Heart right ventricle (tissue), 16 donors: ENCODE results near the gene FCN3. TPM values are rescaled to one million over a fixed set of nuclear protein-coding genes. Genes with fewer than 3 reads are reported as not detected.
A peak's percentile ranks its signal among the peaks of the same experiment; 100 is the strongest.

Experiments used
- ATAC-seq, 8 donors: fragments of 200-7000 bp; cut with Tn5 transposase; one replicate each; pipeline ENCODE4 v1.9.1; 2020; ENCODE audit warnings: mild to moderate bottlenecking in 8 of 8, moderate library complexity in 8 of 8, moderate number of reproducible peaks in 1 of 8
- DNase-seq, 2 donors: peaks; one replicate each; pipeline ENCODE4 v3.0.0-alpha.2; 2020
- H3K27ac ChIP-seq, 10 donors: fragments of 200-600 bp; sonication (generic) in 2 of 10; one replicate each; pipeline versions ENCODE4 v1.5.0 to v1.8.0; 2020 to 2022; ENCODE audit warnings: mild to moderate bottlenecking in 3 of 10
- H3K27me3 ChIP-seq, 7 donors: fragments of 200-600 bp; one replicate each; pipeline ENCODE4 v1.8.0; 2021 to 2022; ENCODE audit warnings: mild to moderate bottlenecking in 2 of 7
- H3K36me3 ChIP-seq, 9 donors: fragments of 200-600 bp; sonication (generic) in 1 of 9; one replicate each; pipeline versions ENCODE4 v1.5.0 to v1.8.0; 2020 to 2022; ENCODE audit warnings: mild to moderate bottlenecking in 2 of 9
- H3K4me1 ChIP-seq, 9 donors: fragments of 200-600 bp; sonication (generic) in 1 of 9; one replicate each; pipeline versions ENCODE4 v1.5.0 to v1.8.0; 2020 to 2022; ENCODE audit warnings: mild to moderate bottlenecking in 4 of 9
- H3K4me3 ChIP-seq, 10 donors: fragments of 200-600 bp; sonication (generic) in 2 of 10; one replicate each; pipeline versions ENCODE4 v1.5.0 to v1.8.0; 2020 to 2022; ENCODE audit warnings: mild to moderate bottlenecking in 7 of 10, moderate library complexity in 2 of 10
- H3K9me3 ChIP-seq, 11 donors: fragments of 200-600 bp in 10 of 11; sonication (generic) in 2 of 11; one replicate each; pipeline versions ENCODE4 v1.5.0 to v1.8.0; 2013 to 2022; ENCODE audit warnings: mild to moderate bottlenecking in 2 of 11, control low read depth in 1 of 11, moderate library complexity in 1 of 11
- CTCF ChIP-seq, 9 donors: fragments of 200-600 bp; sonication (generic) in 2 of 9; IDR thresholded peaks; one replicate each; pipeline versions ENCODE4 v1.5.0 to v1.8.0; 2021 to 2022; ENCODE audit warnings: antibody characterized with exemption in 9 of 9, mild to moderate bottlenecking in 5 of 9, moderate library complexity in 1 of 9
- WGBS, 2 donors: extraction: QIAGEN DNeasy Blood & Tissue Kit; methylation state at CpG; one replicate each; pipeline ENCODE4 v1.1.7; 2013; ENCODE audit warnings: inconsistent platforms in 1 of 2; 5-methylcytosine and 5-hydroxymethylcytosine counted together
- intact Hi-C, 10 donors: fragments of 100-400 bp; cut with DNase I; formaldehyde crosslinking; loops; one replicate each; pipeline versions ENCODE4 v1.11.1 to v1.14.2; 2022
- polyA plus RNA-seq, 2 donors: library from polyadenylated mRNA; stranded (reverse); fragments of 200-250 nt; gene quantifications; one replicate each; pipeline ENCODE4 v1.2.3, GENCODE V29; 2013
- total RNA-seq, 10 donors: library from RNA; stranded (reverse); fragmentation: NEBNext Ultra II Directional in 3 of 10; extraction: Animal tissue kit (Norgen Biotek cat#: 25700) in 3 of 10; gene quantifications; one replicate each; pipeline versions ENCODE4 v1.2.1 to v1.2.4, GENCODE V29; 2021 to 2023
- donor health status: Arrhythmogenic right ventricular cardiomyopathy.
- donor health status: ischemic (EF 13 %, LVEDD 7.1; RV severe dilation, severe dysfunction).
- donor health status: healthy with polysubstance abuse.
- donor health status: DM: no; HTN: yes; CAD: no.
- donor health status: DM: no; HTN: no; CAD: no.
- donor health status: ischemic (EF 25% LVEDD 6.9; RV normal size, moderate dysfunction).
- donor health status: ischemic (EF 25% LVEDD 5.7; RV mildly dilated, moderate dysfunction).
- donor health status: healthy.
- donor health status: DM: yes; HTN: yes; CAD: no.
- donor health status: Ischemic cardiomyopathy.
- donor health status: ischemic (EF 35%, LVEDD 5.7; RV mildly dilated, moderate dysfunction).
- donor health status: nonischemic (EF 11% LVEDD 7.7; RV severe dilation, severe dysfunction).
- donor health status: DM: yes; HTN: yes; CAD: no.
- donor health status: PGD.
- donor health status: ischemic (EF 29% LVEDD 5.4; RV normal size, mild dysfunction).
- donor health status: nonischemic (EF 23%, LVEDD 6.1; RV moderate dilation, normal function).

Gene FCN3
- total and polyA plus RNA-seq, 12 donors, result 1.6 to 210 (median 10.9) TPM

GRCh38 chr1:27356277-27356618 lies 18.4 kb downstream of the FCN3 start:
- no peaks in the 10 kb centered on the region for H3K27me3 ChIP-seq
- intact Hi-C loops, result loop anchor here in 8 of 10 donors (5.0 to 10.0 kb wide), 2 partner anchors 36 to 51 kb away; partner anchors contain the start of gene GPR3 (in 8 of the 8)
- peaks cover 6 to 88% (median 45%) of the 10 kb centered on the region in 9 donors for H3K36me3 ChIP-seq
- H3K9me3 ChIP-seq, result no peaks in the 10 kb centered on the region
- peak overlapping the region in 1 of 10 donors; percentile 36 for H3K27ac ChIP-seq
- 95 to 96% methylated on average over 13 of the region's 13 CpGs for WGBS, 2 donors
- DNase-seq (no peak), ATAC-seq (no peak)
- peaks cover under 1 to 32% (median 10%) of the 10 kb centered on the region in 9 donors for H3K4me1 ChIP-seq
- H3K4me3 ChIP-seq, result no peak overlapping the region
- no peak for TF ChIP-seq CTCF (IDR thresholded peaks at IDR 0.05)

GRCh38 chr1:27355683-27356082 lies 18.9 kb downstream of the FCN3 start:
- no peaks in the 10 kb centered on the region for H3K9me3 ChIP-seq
- 95 to 97% methylated on average over 5 of the region's 5 CpGs for WGBS, 2 donors
- H3K4me1 ChIP-seq, result peaks cover 6 to 34% (median 15%) of the 10 kb centered on the region in 9 donors
- ATAC-seq (no peak), DNase-seq (no peak)
- intact Hi-C loops, result loop anchor here in 8 of 10 donors (5.0 to 10.0 kb wide), 2 partner anchors 37 to 51 kb away; partner anchors contain the start of gene GPR3 (in 8 of the 8)
- no peak overlapping the region for H3K27ac ChIP-seq
- peaks cover 6 to 82% (median 40%) of the 10 kb centered on the region in 9 donors for H3K36me3 ChIP-seq
- no peak for TF ChIP-seq CTCF (IDR thresholded peaks at IDR 0.05)
- H3K27me3 ChIP-seq, result no peaks in the 10 kb centered on the region
- H3K4me3 ChIP-seq, result no peak overlapping the region

GRCh38 chr1:27353629-27354028 lies 21.0 kb downstream of the FCN3 start:
- no peak for ATAC-seq

GRCh38 chr1:27353166-27353565 lies 21.5 kb downstream of the FCN3 start:
- no peak for TF ChIP-seq CTCF (IDR thresholded peaks at IDR 0.05)
- no peak for DNase-seq
- H3K36me3 ChIP-seq, result peaks cover 4 to 57% (median 26%) of the 10 kb centered on the region in 9 donors
- H3K4me3 ChIP-seq, result no peak overlapping the region
- 85 to 91% methylated on average over 13 of the region's 13 CpGs for WGBS, 2 donors
- H3K27me3 ChIP-seq, result no peaks in the 10 kb centered on the region
- no peaks in the 10 kb centered on the region for H3K9me3 ChIP-seq
- H3K27ac ChIP-seq, result no peak overlapping the region
- H3K4me1 ChIP-seq, result peaks cover 17 to 46% (median 28%) of the 10 kb centered on the region in 9 donors
- ATAC-seq, result peak in 2 of 8 donors; percentile 4 to 13
- intact Hi-C loops, result loop anchor here in 2 of 10 donors (10.0 kb wide), 1 partner anchor 48 kb away; no protein-coding TSS in a partner anchor

More at GRCh38 chr1:27353629-27354028, 21.0 kb downstream of the FCN3 start:
- Histone ChIP-seq H3K4me3 (no peak overlapping the region), H3K36me3 (peaks cover 4 to 61% (median 31%) of the 10 kb centered on the region in 9 donors), H3K27ac (no peak overlapping the region), H3K4me1 (peaks cover 17 to 46% (median 28%) of the 10 kb centered on the region in 9 donors), H3K27me3 (no peaks in the 10 kb centered on the region), H3K9me3 (no peaks in the 10 kb centered on the region)
- WGBS, 2 donors, result 86 to 92% methylated on average over 3 of the region's 3 CpGs
- intact Hi-C loops, result loop anchor here in 2 of 10 donors (10.0 kb wide), 1 partner anchor 49 kb away; no protein-coding TSS in a partner anchor
- TF ChIP-seq CTCF (IDR thresholded peaks at IDR 0.05), result no peak
- DNase-seq, result no peak
